Eye (tissue), 1 donor: Measurements from ENCODE around the gene TNFSF13.

Experiments
- DNase-seq: peaks from one replicate; pipeline ENCODE4 v3.0.0-alpha.2; 2015

Gene TNFSF13

DNA sequence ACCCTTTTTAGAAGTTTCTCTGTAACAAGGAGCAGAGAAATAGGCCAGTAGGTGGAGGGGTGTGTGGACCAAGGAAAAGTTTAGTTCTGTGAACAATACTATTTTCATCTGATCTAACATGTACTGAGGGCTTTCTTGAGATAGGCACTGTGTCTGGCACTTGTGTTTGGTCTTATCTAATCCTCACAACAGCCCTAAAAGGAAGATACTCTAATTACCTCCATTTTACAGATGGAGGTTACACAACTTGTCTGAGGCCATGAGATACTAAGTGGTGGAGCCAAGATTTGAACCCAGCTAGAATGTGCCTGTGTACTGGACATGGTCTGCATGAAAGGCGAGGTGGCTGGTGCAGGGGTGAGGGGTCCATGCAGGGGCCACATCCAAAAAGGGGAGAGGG lies 5.2 kb upstream of the TNFSF13 start:
- no peak for DNase-seq

DNA sequence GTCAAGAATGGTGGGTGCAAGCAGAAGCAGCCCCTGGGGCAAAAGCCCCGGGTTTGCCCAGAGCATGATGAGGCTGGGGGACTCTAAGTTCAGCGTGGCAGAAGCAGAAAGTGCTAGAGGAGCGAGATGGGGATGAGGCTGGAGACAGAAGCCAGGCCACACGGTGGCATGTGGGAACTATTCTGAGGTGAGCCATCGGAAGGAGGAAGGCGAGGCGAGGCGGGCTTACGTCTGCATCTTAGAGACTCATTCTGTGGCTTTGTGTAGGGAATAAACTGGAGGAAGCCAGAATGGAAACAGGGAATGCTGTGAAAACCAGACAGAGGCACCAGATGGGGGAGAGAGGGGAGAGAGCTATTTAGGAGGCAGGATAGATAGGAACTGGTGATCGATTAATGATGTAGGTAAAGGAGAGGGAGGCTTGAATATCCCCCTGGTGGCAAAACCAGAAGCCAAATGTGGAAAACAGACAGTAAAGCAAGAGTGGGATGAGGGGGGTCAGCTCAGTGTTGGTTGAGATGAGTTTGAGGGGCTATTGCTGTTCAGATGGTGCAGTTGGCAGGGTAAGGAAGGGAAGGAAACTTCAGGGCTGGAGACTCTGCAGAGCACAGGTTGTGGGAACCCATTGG lies 3.1 kb upstream of the TNFSF13 start:
- no peak for DNase-seq

DNA sequence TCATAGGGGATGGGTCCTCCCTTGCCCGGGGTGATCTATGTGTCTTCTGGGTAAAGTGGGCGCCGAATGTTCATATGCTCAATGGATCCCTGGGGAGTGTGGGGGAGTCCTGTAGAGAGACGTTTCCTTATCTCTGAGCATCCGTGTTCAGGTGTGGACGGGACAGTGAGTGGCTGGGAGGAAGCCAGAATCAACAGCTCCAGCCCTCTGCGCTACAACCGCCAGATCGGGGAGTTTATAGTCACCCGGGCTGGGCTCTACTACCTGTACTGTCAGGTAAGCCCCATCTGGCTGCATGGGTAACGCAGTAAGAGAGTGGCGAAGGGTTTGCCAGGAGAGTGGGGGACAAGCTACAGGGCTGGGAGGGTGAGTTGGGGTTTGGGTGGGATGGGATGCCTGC lies 1.9 kb upstream of the TNFSF13 start:
- DNase-seq: no peak

DNA sequence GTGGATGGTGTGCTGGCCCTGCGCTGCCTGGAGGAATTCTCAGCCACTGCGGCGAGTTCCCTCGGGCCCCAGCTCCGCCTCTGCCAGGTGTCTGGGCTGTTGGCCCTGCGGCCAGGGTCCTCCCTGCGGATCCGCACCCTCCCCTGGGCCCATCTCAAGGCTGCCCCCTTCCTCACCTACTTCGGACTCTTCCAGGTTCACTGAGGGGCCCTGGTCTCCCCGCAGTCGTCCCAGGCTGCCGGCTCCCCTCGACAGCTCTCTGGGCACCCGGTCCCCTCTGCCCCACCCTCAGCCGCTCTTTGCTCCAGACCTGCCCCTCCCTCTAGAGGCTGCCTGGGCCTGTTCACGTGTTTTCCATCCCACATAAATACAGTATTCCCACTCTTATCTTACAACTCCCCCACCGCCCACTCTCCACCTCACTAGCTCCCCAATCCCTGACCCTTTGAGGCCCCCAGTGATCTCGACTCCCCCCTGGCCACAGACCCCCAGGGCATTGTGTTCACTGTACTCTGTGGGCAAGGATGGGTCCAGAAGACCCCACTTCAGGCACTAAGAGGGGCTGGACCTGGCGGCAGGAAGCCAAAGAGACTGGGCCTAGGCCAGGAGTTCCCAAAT lies 1.3 kb upstream of the TNFSF13 start:
- DNase-seq: no peak

DNA sequence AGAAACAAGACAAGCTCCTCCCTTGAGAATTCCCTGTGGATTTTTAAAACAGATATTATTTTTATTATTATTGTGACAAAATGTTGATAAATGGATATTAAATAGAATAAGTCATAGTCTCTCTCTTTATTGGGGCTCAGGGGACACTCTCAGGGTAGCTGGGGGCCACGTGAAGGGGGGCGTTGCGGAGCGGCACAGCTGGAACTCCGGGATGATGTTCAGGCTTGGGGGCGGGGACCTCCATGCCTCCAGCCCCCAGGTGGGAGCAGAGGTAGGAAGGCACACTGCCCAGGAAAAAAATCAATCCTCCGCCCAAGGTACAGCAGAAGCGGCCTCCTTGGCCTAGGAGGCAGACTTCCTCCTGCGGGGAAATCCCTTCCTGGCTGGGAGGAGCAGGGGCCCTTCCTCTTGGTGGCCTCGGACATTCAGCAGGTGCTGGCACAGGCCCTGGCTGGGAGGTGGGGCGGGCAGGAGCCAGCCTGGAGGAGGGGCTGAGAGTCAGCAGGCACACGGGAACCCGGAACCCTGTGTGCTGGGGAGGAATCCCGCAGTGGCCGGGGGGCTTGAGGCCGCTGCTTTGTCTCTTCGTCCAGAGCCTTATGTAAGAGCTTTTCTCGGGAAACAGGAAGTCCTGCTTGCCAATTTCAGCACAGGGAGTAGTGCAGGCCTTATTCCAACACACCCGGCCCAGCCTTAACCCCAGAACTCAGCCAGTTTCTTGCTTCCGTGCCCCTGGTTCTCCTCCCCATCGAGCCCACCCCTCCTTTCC lies 591 bp upstream of the TNFSF13 start:
- DNase-seq: peak; percentile 66

DNA sequence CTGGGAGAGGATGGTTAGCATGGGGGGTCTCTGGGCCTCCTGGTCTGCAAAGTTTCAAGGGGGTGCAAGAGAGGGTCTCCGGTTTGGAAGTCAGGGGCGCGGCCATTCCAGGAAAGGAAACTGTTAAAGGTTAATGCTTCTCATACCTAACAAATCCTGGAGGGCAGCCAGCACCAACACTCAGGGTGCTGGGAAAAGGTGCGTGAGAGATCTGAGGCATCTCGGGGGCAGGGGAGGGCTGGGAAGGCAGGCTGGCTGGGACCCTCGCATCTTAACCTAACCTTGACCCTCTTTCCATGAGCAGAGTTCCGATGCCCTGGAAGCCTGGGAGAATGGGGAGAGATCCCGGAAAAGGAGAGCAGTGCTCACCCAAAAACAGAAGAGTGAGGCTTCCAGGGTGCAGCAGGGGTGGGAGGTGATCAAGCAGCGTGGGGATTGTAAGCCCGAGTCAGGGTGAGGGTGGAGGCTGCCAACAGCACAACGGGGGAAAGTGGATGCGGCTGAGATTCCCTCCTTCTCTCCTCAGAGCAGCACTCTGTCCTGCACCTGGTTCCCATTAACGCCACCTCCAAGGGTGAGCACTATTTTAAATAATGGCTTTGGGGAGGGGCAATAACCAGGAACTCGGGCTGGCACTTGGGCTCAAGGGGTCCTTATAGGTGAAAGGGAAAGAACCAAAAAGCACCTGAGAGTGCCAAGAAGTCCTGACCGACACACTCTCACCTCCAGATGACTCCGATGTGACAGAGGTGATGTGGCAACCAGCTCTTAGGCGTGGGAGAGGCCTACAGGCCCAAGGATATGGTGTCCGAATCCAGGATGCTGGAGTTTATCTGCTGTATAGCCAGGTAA lies 996 bp downstream of the TNFSF13 start:
- DNase-seq: no peak

DNA sequence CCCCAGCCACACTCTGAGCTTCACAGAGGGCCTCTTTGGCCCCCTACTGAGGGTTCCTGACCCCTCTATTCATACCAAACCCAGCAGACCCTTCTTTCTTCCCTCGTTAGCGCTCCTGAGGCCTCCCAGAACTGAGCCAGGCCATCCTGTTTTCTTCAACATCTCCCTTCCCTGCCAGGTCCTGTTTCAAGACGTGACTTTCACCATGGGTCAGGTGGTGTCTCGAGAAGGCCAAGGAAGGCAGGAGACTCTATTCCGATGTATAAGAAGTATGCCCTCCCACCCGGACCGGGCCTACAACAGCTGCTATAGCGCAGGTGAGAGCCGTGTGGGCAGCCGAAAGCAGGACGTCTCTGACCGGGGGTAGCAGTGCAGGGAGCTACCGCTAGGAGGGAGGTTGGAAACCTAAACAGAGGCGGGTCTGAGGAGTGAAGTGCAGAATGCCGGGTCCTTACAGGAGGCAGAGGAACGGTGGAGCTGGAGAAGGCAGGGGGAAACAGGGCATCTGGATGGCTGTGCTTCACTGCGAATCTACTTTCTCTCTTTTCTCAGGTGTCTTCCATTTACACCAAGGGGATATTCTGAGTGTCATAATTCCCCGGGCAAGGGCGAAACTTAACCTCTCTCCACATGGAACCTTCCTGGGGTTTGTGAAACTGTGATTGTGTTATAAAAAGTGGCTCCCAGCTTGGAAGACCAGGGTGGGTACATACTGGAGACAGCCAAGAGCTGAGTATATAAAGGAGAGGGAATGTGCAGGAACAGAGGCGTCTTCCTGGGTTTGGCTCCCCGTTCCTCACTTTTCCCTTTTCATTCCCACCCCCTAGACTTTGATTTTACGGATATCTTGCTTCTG lies 1.9 kb downstream of the TNFSF13 start:
- peak; percentile 89 for DNase-seq

DNA sequence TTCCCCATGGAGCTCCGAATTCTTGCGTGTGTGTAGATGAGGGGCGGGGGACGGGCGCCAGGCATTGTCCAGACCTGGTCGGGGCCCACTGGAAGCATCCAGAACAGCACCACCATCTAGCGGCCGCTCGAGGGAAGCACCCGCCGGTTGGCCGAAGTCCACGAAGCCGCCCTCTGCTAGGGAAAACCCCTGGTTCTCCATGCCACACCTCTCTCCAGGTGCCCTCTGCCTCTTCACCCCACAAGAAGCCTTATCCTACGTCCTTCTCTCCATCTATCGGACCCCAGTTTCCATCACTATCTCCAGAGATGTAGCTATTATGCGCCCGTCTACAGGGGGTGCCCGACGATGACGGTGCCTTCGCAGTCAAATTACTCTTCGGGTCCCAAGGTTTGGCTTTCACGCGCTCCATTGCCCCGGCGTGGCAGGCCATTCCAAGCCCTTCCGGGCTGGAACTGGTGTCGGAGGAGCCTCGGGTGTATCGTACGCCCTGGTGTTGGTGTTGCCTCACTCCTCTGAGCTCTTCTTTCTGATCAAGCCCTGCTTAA lies 2.6 kb downstream of the TNFSF13 start:
- DNase-seq: peak; percentile 97

DNA sequence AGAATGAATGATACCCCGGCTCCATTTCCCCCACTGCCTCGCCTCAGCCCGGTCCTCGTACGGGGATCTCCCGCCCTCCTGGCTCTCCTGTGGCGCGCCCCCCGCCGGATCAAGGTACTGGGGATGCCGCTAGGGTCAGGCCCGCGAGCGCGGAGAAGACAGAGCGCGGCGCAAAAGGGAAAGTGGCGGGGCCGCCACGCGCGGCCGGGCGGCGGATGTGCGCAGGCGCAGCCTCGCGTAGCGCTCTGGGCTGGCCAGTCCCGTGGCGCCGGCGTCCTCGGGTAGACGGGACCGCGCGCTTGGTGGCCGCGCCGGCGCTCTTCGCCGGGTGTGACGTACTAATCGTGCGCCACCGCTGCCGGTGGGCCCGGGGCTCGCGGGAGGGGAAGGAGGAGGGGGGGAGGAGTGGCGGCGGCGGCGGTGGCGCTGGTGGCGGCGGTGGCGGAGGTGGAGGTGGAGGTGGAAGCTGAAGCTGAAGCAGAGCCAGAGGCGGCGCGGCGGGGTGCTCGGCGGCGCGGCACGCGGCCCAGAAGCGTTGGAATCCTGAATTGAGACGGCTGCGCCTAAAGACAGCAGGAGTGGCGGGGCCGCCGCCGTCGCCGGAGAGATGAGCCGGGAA lies 3.1 kb downstream of the TNFSF13 start, which contains the start of gene SENP3:
TSS of gene SENP3 (plus strand) at position 331 of the 619 bp plus-strand sequence. CDS start 1,158 bp downstream, outside the sequence.
- peak; percentile 96 for DNase-seq

DNA sequence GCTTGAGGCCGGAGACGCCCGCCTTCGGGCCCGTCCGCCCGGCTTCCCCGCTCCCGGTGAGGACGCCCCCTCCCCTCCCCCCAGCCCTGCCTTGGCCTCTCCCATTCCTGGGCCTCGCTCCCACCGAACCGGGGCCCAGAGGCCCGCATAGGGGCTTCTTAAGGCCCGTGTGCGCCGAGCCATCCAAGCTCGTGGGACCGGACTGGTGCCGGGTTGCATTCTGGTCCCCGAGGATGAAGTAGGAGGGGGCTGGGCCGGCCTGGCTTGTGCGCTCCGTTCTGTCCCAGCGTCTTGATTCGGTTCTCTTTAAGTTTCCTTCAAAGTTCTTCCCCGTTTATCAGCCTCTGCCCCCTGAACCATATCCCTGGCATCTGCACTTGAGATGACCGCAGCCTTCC lies 3.7 kb downstream of the TNFSF13 start:
- DNase-seq: no peak

DNA sequence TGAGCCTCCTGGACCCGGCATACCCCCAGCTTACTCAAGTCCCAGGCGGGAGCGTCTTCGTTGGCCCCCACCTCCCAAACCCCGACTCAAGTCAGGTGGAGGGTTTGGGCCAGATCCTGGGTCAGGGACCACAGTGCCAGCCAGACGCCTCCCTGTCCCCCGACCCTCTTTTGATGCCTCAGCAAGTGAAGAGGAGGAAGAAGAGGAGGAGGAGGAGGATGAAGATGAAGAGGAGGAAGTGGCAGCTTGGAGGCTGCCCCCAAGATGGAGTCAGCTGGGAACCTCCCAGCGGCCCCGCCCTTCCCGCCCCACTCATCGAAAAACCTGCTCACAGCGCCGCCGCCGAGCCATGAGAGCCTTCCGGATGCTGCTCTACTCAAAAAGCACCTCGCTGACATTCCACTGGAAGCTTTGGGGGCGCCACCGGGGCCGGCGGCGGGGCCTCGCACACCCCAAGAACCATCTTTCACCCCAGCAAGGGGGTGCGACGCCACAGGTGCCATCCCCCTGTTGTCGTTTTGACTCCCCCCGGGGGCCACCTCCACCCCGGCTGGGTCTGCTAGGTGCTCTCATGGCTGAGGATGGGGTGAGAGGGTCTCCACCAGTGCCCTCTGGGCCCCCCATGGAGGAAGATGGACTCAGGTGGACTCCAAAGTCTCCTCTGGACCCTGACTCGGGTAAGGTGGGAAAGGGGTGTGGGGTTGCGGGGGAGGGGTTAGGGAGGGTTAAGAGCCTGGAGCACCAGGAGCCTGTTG lies 4.7 kb downstream of the TNFSF13 start:
- no peak for DNase-seq

DNA sequence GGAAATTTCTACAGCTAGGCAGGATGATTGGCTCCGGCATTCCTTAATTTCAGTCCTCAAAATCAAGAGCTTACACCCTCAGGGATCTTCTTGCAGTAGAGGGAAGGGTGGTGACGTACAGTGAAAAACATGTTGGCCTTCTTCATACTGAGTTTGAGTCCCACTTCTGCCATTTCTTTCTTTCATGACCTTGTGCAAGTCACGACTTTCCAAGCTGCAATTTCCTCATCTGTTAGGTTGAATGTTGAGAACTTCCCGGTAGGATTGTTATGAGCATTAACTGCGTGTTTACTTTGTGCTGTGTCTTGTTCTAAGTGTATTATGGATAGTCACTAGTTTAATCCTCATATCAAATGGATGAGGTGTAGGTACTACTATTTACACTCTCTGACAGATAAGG lies 11.0 kb downstream of the TNFSF13 start:
- DNase-seq: no peak

DNA sequence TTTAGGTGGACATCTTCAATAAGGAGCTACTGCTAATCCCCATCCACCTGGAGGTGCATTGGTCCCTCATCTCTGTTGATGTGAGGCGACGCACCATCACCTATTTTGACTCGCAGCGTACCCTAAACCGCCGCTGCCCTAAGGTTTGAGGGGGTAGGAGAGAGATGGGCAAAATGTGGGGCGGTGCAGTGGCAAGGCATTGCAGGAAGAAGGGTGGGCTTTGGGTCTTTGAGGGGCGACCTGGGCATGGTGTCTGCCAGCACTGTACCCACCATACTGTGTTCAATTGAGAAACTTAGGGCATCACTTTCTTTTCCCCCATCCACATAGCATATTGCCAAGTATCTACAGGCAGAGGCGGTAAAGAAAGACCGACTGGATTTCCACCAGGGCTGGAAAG lies 11.8 kb downstream of the TNFSF13 start:
- DNase-seq: no peak

DNA sequence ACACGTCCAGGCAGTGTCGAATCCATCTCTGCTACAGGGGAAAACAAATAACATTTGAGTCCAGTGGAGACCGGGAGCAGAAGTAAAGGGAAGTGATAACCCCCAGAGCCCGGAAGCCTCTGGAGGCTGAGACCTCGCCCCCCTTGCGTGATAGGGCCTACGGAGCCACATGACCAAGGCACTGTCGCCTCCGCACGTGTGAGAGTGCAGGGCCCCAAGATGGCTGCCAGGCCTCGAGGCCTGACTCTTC lies 13.7 kb downstream of the TNFSF13 start:
- DNase-seq: no peak

DNA sequence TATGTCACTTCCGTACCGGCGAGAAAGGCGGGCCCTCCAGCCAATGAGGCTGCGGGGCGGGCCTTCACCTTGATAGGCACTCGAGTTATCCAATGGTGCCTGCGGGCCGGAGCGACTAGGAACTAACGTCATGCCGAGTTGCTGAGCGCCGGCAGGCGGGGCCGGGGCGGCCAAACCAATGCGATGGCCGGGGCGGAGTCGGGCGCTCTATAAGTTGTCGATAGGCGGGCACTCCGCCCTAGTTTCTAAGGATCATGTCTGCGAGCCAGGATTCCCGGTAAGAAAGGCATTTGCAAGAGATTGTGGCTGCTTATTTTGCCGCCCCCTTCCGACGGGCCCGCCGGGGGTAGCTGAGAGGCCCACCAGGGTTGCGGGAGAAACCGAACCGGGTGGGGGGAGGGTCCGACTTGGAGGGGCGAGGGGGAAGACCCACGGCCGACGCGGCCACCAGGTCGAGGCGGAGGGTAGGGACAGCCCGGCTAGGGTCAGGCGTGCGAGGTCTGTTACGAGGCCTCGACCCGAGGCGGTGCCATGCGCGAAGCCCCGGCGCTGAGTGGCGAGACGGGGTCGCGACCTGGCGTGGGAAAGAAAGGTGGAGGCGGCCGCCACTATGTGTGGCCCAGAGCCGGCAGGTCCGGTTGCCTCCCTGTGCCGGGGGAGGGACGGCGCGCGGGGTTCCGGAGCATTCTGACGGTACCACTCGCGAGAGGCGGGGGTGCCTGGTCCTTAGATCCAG lies 14.2 kb downstream of the TNFSF13 start:
- peak; percentile 100 for DNase-seq

DNA sequence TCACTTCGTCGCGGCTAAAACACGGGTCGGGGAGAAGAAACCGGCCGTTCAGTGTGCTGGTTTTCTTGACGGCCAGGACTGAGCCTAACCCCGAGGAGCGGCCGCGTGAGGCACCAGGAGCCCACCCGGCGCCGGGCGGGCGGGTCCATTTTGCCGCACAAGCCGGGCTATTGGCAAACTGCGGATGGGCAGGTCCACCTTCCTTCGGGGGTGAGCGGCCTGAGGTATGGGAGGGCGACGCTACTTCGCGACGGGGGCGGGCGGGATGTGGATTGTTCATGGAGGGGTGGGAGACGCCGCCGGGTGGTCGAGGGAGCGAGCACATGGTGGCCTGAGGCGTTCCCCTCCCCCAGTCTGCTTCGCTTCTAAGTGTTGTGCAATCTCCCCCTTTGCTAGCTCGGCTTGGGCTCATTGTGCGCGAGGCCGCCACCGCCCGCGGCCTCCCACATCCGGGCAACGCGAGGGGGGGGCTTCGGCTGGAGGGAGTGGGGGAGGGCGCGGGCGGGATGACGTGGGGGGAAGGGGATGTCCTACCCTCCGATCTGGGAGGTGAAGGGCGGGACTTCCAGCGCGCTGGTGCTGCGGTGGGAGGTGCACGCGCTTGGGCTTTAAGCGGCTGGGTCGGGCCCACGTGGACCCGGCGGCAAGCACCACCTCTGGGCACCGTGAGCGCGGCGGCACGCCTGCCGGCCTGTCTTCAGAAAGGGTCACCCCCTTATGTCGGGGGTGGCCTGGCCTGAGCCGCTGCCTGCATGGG lies 15.0 kb downstream of the TNFSF13 start:
- peak; percentile 96 for DNase-seq

DNA sequence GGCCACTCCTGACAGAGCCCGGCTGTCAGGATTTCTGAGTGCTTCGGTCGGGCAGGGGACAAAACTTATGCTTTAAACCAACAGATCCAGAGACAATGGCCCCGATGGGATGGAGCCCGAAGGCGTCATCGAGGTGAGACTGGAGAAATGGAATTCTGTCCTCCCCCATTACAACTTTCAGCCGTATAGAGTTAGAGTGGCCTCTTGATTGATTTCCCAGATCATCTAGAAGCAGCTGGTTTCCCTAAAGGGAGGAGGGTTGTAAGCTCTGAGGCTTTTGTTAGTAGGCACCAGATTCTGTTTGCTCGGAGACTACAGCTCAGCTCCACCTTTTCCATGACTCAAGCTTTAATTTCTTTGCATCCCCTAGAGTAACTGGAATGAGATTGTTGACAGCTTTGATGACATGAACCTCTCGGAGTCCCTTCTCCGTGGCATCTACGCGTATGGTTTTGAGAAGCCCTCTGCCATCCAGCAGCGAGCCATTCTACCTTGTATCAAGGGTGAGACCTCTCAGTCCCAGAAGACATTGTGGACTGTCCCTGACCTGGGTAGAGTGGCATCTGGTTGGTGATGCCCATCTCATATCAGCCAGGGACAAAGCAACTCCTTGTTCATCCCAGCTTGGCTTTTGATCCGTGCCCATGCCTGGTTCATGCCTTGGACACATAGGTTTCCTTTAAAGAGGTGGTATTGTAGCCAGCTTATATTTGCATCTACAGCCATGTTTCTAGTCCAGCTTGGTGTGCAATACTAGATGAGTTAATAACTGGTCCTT lies 15.8 kb downstream of the TNFSF13 start:
- DNase-seq: no peak

DNA sequence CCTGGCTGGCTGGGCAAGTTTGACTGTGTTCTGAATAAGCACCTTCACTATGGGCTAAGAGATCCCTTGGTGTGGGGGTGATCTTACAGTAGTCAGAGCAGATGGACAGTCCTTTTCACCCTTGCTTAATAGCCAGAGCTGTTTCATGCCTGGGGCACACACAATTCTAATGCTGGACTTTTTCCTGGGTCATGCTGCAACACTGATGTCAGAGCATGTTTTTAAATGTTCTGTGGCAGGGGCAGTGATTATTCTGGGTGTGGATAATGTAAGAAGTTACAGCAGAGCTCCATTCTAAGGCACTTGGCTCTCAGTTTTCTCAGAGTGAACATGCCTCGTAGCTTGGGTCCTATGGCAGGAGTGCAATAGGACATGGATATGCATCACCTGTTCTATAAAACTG lies 16.9 kb downstream of the TNFSF13 start:
- DNase-seq: no peak

DNA sequence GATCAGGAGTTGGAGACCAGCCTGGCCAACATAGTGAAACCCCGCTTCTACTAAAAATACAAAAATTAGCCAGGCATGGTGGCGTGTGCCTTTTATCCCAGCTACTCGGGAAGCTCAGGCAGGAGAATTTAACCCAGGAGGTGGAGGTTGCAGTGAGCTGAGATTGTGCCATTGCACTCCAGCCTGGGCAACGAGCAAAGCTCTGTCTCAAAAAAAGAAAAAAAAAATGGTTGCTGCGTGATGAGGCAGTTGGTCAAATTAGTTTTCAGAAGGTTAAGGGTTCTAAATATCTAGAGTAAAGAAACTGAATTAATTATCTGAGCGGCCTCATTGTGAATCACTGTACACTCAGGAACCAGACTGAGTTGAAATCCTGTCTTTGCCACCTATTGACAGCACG lies 17.4 kb downstream of the TNFSF13 start:
- no peak for DNase-seq
